ENCODE data around the gene SPATA31C1. TPM values are rescaled to one million over a fixed set of nuclear protein-coding genes. Genes with fewer than 3 reads are reported as not detected.
"Not testable (repeated sequence)": the region's sequence is repeated elsewhere in the genome, so short reads cannot be mapped to it uniquely, and the experiment has no call there.

Gene SPATA31C1
- total RNA-seq (not detected in 2 replicates), polyA plus RNA-seq (not detected in 2 replicates), polyA minus RNA-seq (not detected in 2 replicates)
- not detected for total RNA-seq (2013)

DNA sequence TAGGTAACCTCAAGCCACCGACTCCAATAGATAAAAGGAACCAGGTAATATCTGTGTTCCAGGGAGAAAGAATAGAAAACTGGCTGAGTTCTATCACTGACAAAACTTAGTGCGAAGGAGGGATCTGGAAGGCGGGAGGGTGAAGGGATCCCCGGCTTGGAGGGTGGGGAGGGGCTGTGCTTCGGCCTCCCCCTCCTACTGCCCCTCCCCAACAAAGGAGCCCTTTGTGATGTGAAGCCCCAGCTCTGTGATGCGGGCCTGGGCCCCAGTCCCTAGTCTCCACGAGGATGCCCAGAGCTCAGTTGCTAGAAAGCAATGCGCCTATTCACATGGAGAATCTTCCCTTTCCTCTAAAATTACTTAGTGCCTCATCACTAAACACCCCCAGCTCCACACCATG, at the start of gene SPATA31C1:
Gene SPATA31C1, plus strand, starts transcription at position 301 of the 400 bp plus-strand sequence.
- H3K27me3 ChIP-seq (replicated peaks in 1 of 4; ENCODE audit: control extremely low read depth in 1 of 4, control insufficient read depth in 3 of 4, insufficient read depth in 4 of 4, low read length in 3 of 4); H3K27ac Mint-ChIP-seq; CTCF ChIA-PET; H3K27ac ChIP-seq (ENCODE audit: low read length in 2 of 2); POLR2A ChIA-PET; H3K4me2 ChIP-seq (replicated peaks; ENCODE audit: low read depth, low read length, poor library complexity, severe bottlenecking); H4K20me1 ChIP-seq (ENCODE audit: control insufficient read depth, insufficient read depth, low read length, poor library complexity, severe bottlenecking); H3K4me1 Mint-ChIP-seq; H3K4me3 ChIP-seq (ENCODE audit: control extremely low read depth in 1 of 5, extremely low read depth in 1 of 5, insufficient read depth in 1 of 5, low read depth in 2 of 5, low read length in 4 of 5); H3K27me3 Mint-ChIP-seq; H2AFZ ChIP-seq (ENCODE audit: insufficient read depth, low read depth, low read length, poor library complexity, severe bottlenecking); H3K9me3 Mint-ChIP-seq (ENCODE audit: insufficient read depth); intact Hi-C loops (cut with micrococcal nuclease); H3K9me3 ChIP-seq (ENCODE audit: control extremely low read depth in 1 of 3, control insufficient read depth in 2 of 3, insufficient read depth in 1 of 3, low read length in 2 of 3); H3K9ac ChIP-seq (ENCODE audit: low read length); H3K79me2 ChIP-seq (ENCODE audit: control insufficient read depth, insufficient read depth, low read length); ATAC-seq (ENCODE audit: low read depth); H3K4me3 Mint-ChIP-seq; DNase-seq; H3K4me1 ChIP-seq (ENCODE audit: control insufficient read depth in 2 of 2, insufficient read depth in 2 of 2, low read length in 2 of 2); H3K36me3 ChIP-seq (replicated peaks in 1 of 2; ENCODE audit: control extremely low read depth in 1 of 2, control insufficient read depth in 1 of 2, extremely low read depth in 1 of 2, insufficient read depth in 2 of 2, low read length in 1 of 2): not testable (repeated sequence)
- WGBS (ENCODE audit: insufficient coverage), result no CpG with 5 or more reads among the region's 8 CpGs

DNA sequence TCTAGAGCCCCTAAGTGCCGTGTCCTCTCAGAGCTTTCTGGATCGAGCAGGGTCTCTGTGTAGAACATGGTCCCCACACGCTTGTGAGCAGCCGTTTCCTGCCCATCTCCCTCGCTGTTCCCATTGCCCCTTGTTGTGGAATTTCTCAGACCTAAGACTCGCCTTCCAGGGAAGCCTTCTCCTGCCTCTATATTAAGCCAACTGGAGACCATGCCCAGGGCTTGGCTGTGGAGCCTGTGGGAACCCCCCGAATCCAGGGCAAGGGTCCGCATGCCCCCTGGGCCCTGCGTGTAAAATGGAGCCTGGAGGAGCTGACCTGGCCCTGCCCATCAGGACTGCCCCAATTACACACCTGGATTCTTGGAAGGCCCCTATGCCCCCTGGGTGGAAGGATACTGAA, 49.6 kb upstream of the SPATA31C1 start:
- no peaks in the 10 kb centered on the region for H3K9me3 Mint-ChIP-seq (ENCODE audit: insufficient read depth)
- no peaks in the 10 kb centered on the region for H3K36me3 ChIP-seq (replicated peaks in 1 of 2; ENCODE audit: control extremely low read depth in 1 of 2, control insufficient read depth in 1 of 2, extremely low read depth in 1 of 2, insufficient read depth in 2 of 2, low read length in 1 of 2)
- H3K4me3 ChIP-seq (ENCODE audit: control extremely low read depth in 1 of 5, extremely low read depth in 1 of 5, insufficient read depth in 1 of 5, low read depth in 2 of 5, low read length in 4 of 5), result no peak overlapping the region
- no peak for DNase-seq
- H3K27me3 ChIP-seq (replicated peaks in 1 of 4; ENCODE audit: control extremely low read depth in 1 of 4, control insufficient read depth in 3 of 4, insufficient read depth in 4 of 4, low read length in 3 of 4), result peaks cover 0 to 2% (median 0%) of the 10 kb centered on the region in 4 experiments
- H4K20me1 ChIP-seq (ENCODE audit: control insufficient read depth, insufficient read depth, low read length, poor library complexity, severe bottlenecking), result no peaks in the 10 kb centered on the region
- H3K27ac Mint-ChIP-seq, result no peak overlapping the region
- intact Hi-C loops (cut with micrococcal nuclease), result no loop called here
- 93% methylated on average over 9 of the region's 9 CpGs for WGBS (ENCODE audit: insufficient coverage)
- ChIA-PET POLR2A (no interaction called here), CTCF (no interaction called here)
- peaks cover 0 to 20% (median 0%) of the 10 kb centered on the region in 3 donors for H3K9me3 ChIP-seq (ENCODE audit: control extremely low read depth in 1 of 3, control insufficient read depth in 2 of 3, insufficient read depth in 1 of 3, low read length in 2 of 3)
- H3K4me2 ChIP-seq (replicated peaks; ENCODE audit: low read depth, low read length, poor library complexity, severe bottlenecking), result no peak overlapping the region
- no peaks in the 10 kb centered on the region for H3K27me3 Mint-ChIP-seq
- TF ChIP-seq EZH2 (IDR thresholded peaks at IDR 0.05; ENCODE audit: borderline replicate concordance, insufficient read depth, low read depth, low read length, poor library complexity, severe bottlenecking), result no peak
- TF ChIP-seq, protein P1, sequence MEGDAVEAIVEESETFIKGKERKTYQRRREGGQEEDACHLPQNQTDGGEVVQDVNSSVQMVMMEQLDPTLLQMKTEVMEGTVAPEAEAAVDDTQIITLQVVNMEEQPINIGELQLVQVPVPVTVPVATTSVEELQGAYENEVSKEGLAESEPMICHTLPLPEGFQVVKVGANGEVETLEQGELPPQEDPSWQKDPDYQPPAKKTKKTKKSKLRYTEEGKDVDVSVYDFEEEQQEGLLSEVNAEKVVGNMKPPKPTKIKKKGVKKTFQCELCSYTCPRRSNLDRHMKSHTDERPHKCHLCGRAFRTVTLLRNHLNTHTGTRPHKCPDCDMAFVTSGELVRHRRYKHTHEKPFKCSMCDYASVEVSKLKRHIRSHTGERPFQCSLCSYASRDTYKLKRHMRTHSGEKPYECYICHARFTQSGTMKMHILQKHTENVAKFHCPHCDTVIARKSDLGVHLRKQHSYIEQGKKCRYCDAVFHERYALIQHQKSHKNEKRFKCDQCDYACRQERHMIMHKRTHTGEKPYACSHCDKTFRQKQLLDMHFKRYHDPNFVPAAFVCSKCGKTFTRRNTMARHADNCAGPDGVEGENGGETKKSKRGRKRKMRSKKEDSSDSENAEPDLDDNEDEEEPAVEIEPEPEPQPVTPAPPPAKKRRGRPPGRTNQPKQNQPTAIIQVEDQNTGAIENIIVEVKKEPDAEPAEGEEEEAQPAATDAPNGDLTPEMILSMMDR (IDR thresholded peaks at IDR 0.05), result no peak
- H2AFZ ChIP-seq (ENCODE audit: insufficient read depth, low read depth, low read length, poor library complexity, severe bottlenecking), result no peak overlapping the region
- no peak overlapping the region for H3K4me3 Mint-ChIP-seq
- no peaks in the 10 kb centered on the region for H3K79me2 ChIP-seq (ENCODE audit: control insufficient read depth, insufficient read depth, low read length)
- no peak overlapping the region for H3K9ac ChIP-seq (ENCODE audit: low read length)
- ATAC-seq (ENCODE audit: low read depth), result no peak
- no peaks in the 10 kb centered on the region for H3K4me1 ChIP-seq (ENCODE audit: control insufficient read depth in 2 of 2, insufficient read depth in 2 of 2, low read length in 2 of 2)
- no peak overlapping the region for H3K27ac ChIP-seq (ENCODE audit: low read length in 2 of 2)
- no peaks in the 10 kb centered on the region for H3K4me1 Mint-ChIP-seq
